Measurements from ENCODE around the gene UBR2.
A peak's percentile ranks its signal among the peaks of the same experiment; 100 is the strongest.

Gene UBR2

GRCh38 chr6:42610416-42610815 is 46.6 kb downstream of the UBR2 start:
- no peak overlapping the region for H3K4me3 ChIP-seq (ENCODE audit: low read length)
- no peak overlapping the region for H3K4ac ChIP-seq (ENCODE audit: low read depth, low read length)
- no peak overlapping the region for H3K27ac ChIP-seq (ENCODE audit: low read depth, low read length)
- no peak overlapping the region for H3K4me2 ChIP-seq (ENCODE audit: low read length)
- no CpG with 5 or more reads among the region's 3 CpGs for WGBS (ENCODE audit: extremely low coverage, insufficient coverage, low lambda C conversion rate)
- H3K4me1 ChIP-seq (ENCODE audit: control insufficient read depth, low read depth, low read length), result no peaks in the 10 kb centered on the region
- no peaks in the 10 kb centered on the region for H3K27me3 ChIP-seq (ENCODE audit: insufficient read depth, low read length, poor library complexity)
- H2BK120ac ChIP-seq (ENCODE audit: low read depth, low read length), result no peak overlapping the region
- H3K79me1 ChIP-seq (ENCODE audit: low read length), result no peaks in the 10 kb centered on the region
- H3K23ac ChIP-seq (ENCODE audit: low read length), result no peak overlapping the region
- H3K56ac ChIP-seq (ENCODE audit: low read length), result no peak overlapping the region
- no peak for DNase-seq
- H3K79me2 ChIP-seq (ENCODE audit: control insufficient read depth, insufficient read depth, low read length), result no peaks in the 10 kb centered on the region
- H2BK5ac ChIP-seq (ENCODE audit: low read length), result no peak overlapping the region
- no peaks in the 10 kb centered on the region for H3K36me3 ChIP-seq (ENCODE audit: control insufficient read depth, insufficient read depth, low read length)
- H3K9ac ChIP-seq (ENCODE audit: low read length), result no peak overlapping the region
- H4K8ac ChIP-seq (ENCODE audit: low read depth, low read length), result no peak overlapping the region
- no peak overlapping the region for H4K5ac ChIP-seq (ENCODE audit: low read length)
- no peak overlapping the region for H2BK15ac ChIP-seq (replicated peaks; ENCODE audit: low read depth)
- H2AK5ac ChIP-seq (ENCODE audit: low read length), result no peak overlapping the region
- H3K18ac ChIP-seq (ENCODE audit: low read length), result no peak overlapping the region

GRCh38 chr6:42615518-42615917 is 51.7 kb downstream of the UBR2 start:
- Histone ChIP-seq H3K56ac (ENCODE audit: low read length) (no peak overlapping the region), H3K4me2 (ENCODE audit: low read length) (no peak overlapping the region), H4K8ac (ENCODE audit: low read depth, low read length) (no peak overlapping the region), H3K4me1 (ENCODE audit: control insufficient read depth, low read depth, low read length) (no peaks in the 10 kb centered on the region), H2BK120ac (ENCODE audit: low read depth, low read length) (no peak overlapping the region), H2BK5ac (ENCODE audit: low read length) (no peak overlapping the region), H3K4me3 (ENCODE audit: low read length) (no peak overlapping the region), H3K27me3 (ENCODE audit: insufficient read depth, low read length, poor library complexity) (no peaks in the 10 kb centered on the region), H3K79me1 (ENCODE audit: low read length) (no peaks in the 10 kb centered on the region), H3K79me2 (ENCODE audit: control insufficient read depth, insufficient read depth, low read length) (no peaks in the 10 kb centered on the region), H3K27ac (ENCODE audit: low read depth, low read length) (no peak overlapping the region), H2BK15ac (replicated peaks; ENCODE audit: low read depth) (no peak overlapping the region), H4K5ac (ENCODE audit: low read length) (no peak overlapping the region), H3K4ac (ENCODE audit: low read depth, low read length) (no peak overlapping the region), H3K23ac (ENCODE audit: low read length) (no peak overlapping the region), H3K9ac (ENCODE audit: low read length) (no peak overlapping the region), H3K36me3 (ENCODE audit: control insufficient read depth, insufficient read depth, low read length) (no peaks in the 10 kb centered on the region), H3K18ac (ENCODE audit: low read length) (no peak overlapping the region), H2AK5ac (ENCODE audit: low read length) (no peak overlapping the region)
- no CpG with 5 or more reads among the region's 2 CpGs for WGBS (ENCODE audit: extremely low coverage, insufficient coverage, low lambda C conversion rate)
- no peak for DNase-seq

GRCh38 chr6:42616716-42617115 is 52.9 kb downstream of the UBR2 start:
- H3K79me1 ChIP-seq (ENCODE audit: low read length), result no peaks in the 10 kb centered on the region
- no peaks in the 10 kb centered on the region for H3K36me3 ChIP-seq (ENCODE audit: control insufficient read depth, insufficient read depth, low read length)
- no peak overlapping the region for H2BK120ac ChIP-seq (ENCODE audit: low read depth, low read length)
- H2BK15ac ChIP-seq (replicated peaks; ENCODE audit: low read depth), result no peak overlapping the region
- H4K8ac ChIP-seq (ENCODE audit: low read depth, low read length), result no peak overlapping the region
- H3K27me3 ChIP-seq (ENCODE audit: insufficient read depth, low read length, poor library complexity), result no peaks in the 10 kb centered on the region
- H3K18ac ChIP-seq (ENCODE audit: low read length), result no peak overlapping the region
- no peaks in the 10 kb centered on the region for H3K4me1 ChIP-seq (ENCODE audit: control insufficient read depth, low read depth, low read length)
- H3K4ac ChIP-seq (ENCODE audit: low read depth, low read length), result no peak overlapping the region
- H2BK5ac ChIP-seq (ENCODE audit: low read length), result no peak overlapping the region
- H3K23ac ChIP-seq (ENCODE audit: low read length), result no peak overlapping the region
- no peak overlapping the region for H3K9ac ChIP-seq (ENCODE audit: low read length)
- no peak overlapping the region for H3K27ac ChIP-seq (ENCODE audit: low read depth, low read length)
- H4K5ac ChIP-seq (ENCODE audit: low read length), result no peak overlapping the region
- no peak overlapping the region for H3K56ac ChIP-seq (ENCODE audit: low read length)
- WGBS (ENCODE audit: extremely low coverage, insufficient coverage, low lambda C conversion rate), result no CpG with 5 or more reads among the region's 3 CpGs
- no peaks in the 10 kb centered on the region for H3K79me2 ChIP-seq (ENCODE audit: control insufficient read depth, insufficient read depth, low read length)
- H2AK5ac ChIP-seq (ENCODE audit: low read length), result no peak overlapping the region
- no peak overlapping the region for H3K4me3 ChIP-seq (ENCODE audit: low read length)
- DNase-seq, result no peak
- no peak overlapping the region for H3K4me2 ChIP-seq (ENCODE audit: low read length)

GRCh38 chr6:42618105-42618504 is 54.3 kb downstream of the UBR2 start:
- no peak overlapping the region for H2AK5ac ChIP-seq (ENCODE audit: low read length)
- no peaks in the 10 kb centered on the region for H3K36me3 ChIP-seq (ENCODE audit: control insufficient read depth, insufficient read depth, low read length)
- no peak overlapping the region for H3K27ac ChIP-seq (ENCODE audit: low read depth, low read length)
- no peak overlapping the region for H3K4me2 ChIP-seq (ENCODE audit: low read length)
- no peaks in the 10 kb centered on the region for H3K79me2 ChIP-seq (ENCODE audit: control insufficient read depth, insufficient read depth, low read length)
- no peak overlapping the region for H3K23ac ChIP-seq (ENCODE audit: low read length)
- H3K27me3 ChIP-seq (ENCODE audit: insufficient read depth, low read length, poor library complexity), result no peaks in the 10 kb centered on the region
- no peak overlapping the region for H3K18ac ChIP-seq (ENCODE audit: low read length)
- H3K4me1 ChIP-seq (ENCODE audit: control insufficient read depth, low read depth, low read length), result no peaks in the 10 kb centered on the region
- no CpG with 5 or more reads among the region's 1 CpG for WGBS (ENCODE audit: extremely low coverage, insufficient coverage, low lambda C conversion rate)
- no peak overlapping the region for H3K56ac ChIP-seq (ENCODE audit: low read length)
- no peaks in the 10 kb centered on the region for H3K79me1 ChIP-seq (ENCODE audit: low read length)
- H4K8ac ChIP-seq (ENCODE audit: low read depth, low read length), result no peak overlapping the region
- DNase-seq, result peak; percentile 8
- H3K4ac ChIP-seq (ENCODE audit: low read depth, low read length), result no peak overlapping the region
- no peak overlapping the region for H2BK15ac ChIP-seq (replicated peaks; ENCODE audit: low read depth)
- H4K5ac ChIP-seq (ENCODE audit: low read length), result no peak overlapping the region
- no peak overlapping the region for H3K9ac ChIP-seq (ENCODE audit: low read length)
- no peak overlapping the region for H3K4me3 ChIP-seq (ENCODE audit: low read length)
- H2BK5ac ChIP-seq (ENCODE audit: low read length), result no peak overlapping the region
- no peak overlapping the region for H2BK120ac ChIP-seq (ENCODE audit: low read depth, low read length)

- Histone ChIP-seq H3K27ac (ENCODE audit: low read depth, low read length) (no peak overlapping the region), H2BK120ac (ENCODE audit: low read depth, low read length) (no peak overlapping the region), H3K56ac (ENCODE audit: low read length) (no peak overlapping the region), H3K36me3 (ENCODE audit: control insufficient read depth, insufficient read depth, low read length) (no peaks in the 10 kb centered on the region), H2BK15ac (replicated peaks; ENCODE audit: low read depth) (no peak overlapping the region), H3K79me2 (ENCODE audit: control insufficient read depth, insufficient read depth, low read length) (no peaks in the 10 kb centered on the region), H3K4me3 (ENCODE audit: low read length) (no peak overlapping the region), H3K4me1 (ENCODE audit: control insufficient read depth, low read depth, low read length) (no peaks in the 10 kb centered on the region), H3K23ac (ENCODE audit: low read length) (no peak overlapping the region), H2AK5ac (ENCODE audit: low read length) (no peak overlapping the region), H3K4me2 (ENCODE audit: low read length) (no peak overlapping the region), H3K27me3 (ENCODE audit: insufficient read depth, low read length, poor library complexity) (no peaks in the 10 kb centered on the region), H3K9ac (ENCODE audit: low read length) (no peak overlapping the region), H4K8ac (ENCODE audit: low read depth, low read length) (no peak overlapping the region), H3K4ac (ENCODE audit: low read depth, low read length) (no peak overlapping the region), H3K79me1 (ENCODE audit: low read length) (no peaks in the 10 kb centered on the region), H4K5ac (ENCODE audit: low read length) (no peak overlapping the region), H3K18ac (ENCODE audit: low read length) (no peak overlapping the region), H2BK5ac (ENCODE audit: low read length) (no peak overlapping the region)
- DNase-seq, result no peak
- WGBS (ENCODE audit: extremely low coverage, insufficient coverage, low lambda C conversion rate), result no CpG with 5 or more reads among the region's 5 CpGs
These were observed 54.9 kb downstream of the UBR2 start for GRCh38 chr6:42618686-42619085.

- no peak overlapping the region for H2BK5ac ChIP-seq (ENCODE audit: low read length)
- H3K56ac ChIP-seq (ENCODE audit: low read length), result no peak overlapping the region
- H3K18ac ChIP-seq (ENCODE audit: low read length), result no peak overlapping the region
- no peak overlapping the region for H2BK120ac ChIP-seq (ENCODE audit: low read depth, low read length)
- no peak overlapping the region for H3K27ac ChIP-seq (ENCODE audit: low read depth, low read length)
- H3K27me3 ChIP-seq (ENCODE audit: insufficient read depth, low read length, poor library complexity), result no peaks in the 10 kb centered on the region
- H2BK15ac ChIP-seq (replicated peaks; ENCODE audit: low read depth), result no peak overlapping the region
- no peak overlapping the region for H3K9ac ChIP-seq (ENCODE audit: low read length)
- no peaks in the 10 kb centered on the region for H3K79me1 ChIP-seq (ENCODE audit: low read length)
- no peak overlapping the region for H3K4ac ChIP-seq (ENCODE audit: low read depth, low read length)
- no peak overlapping the region for H3K4me2 ChIP-seq (ENCODE audit: low read length)
- H3K79me2 ChIP-seq (ENCODE audit: control insufficient read depth, insufficient read depth, low read length), result no peaks in the 10 kb centered on the region
- no peak overlapping the region for H2AK5ac ChIP-seq (ENCODE audit: low read length)
- H3K4me3 ChIP-seq (ENCODE audit: low read length), result no peak overlapping the region
- no peak for DNase-seq
- H3K36me3 ChIP-seq (ENCODE audit: control insufficient read depth, insufficient read depth, low read length), result no peaks in the 10 kb centered on the region
- no peaks in the 10 kb centered on the region for H3K4me1 ChIP-seq (ENCODE audit: control insufficient read depth, low read depth, low read length)
- no peak overlapping the region for H4K5ac ChIP-seq (ENCODE audit: low read length)
- no CpG with 5 or more reads among the region's 1 CpG for WGBS (ENCODE audit: extremely low coverage, insufficient coverage, low lambda C conversion rate)
- no peak overlapping the region for H4K8ac ChIP-seq (ENCODE audit: low read depth, low read length)
- H3K23ac ChIP-seq (ENCODE audit: low read length), result no peak overlapping the region
These were observed 56.1 kb downstream of the UBR2 start for GRCh38 chr6:42619963-42620362.
